HUDEP-2 (cell line): ENCODE results near the gene HAO2.
"Not testable (repeated sequence)": the region's sequence is repeated elsewhere in the genome, so short reads cannot be mapped to it uniquely, and the experiment has no call there.

ENCODE experiments used
- DNase-seq, 76 experiments: peaks; one replicate each; lab custom pipeline; 2025; ENCODE audit not compliant: unreplicated experiment in 76 of 76; lab: John Stamatoyannopoulos, UW

Gene HAO2

GRCh38 chr1:119341372-119341947 lies 27.1 kb upstream of the HAO2 start:
- no peak for DNase-seq

GRCh38 chr1:119345398-119345797 lies 23.2 kb upstream of the HAO2 start:
- no peak for DNase-seq

GRCh38 chr1:119347858-119348257 lies 20.7 kb upstream of the HAO2 start:
- no peak for DNase-seq

- no peak for DNase-seq
Observed at GRCh38 chr1:119348941-119349340, 19.6 kb upstream of the HAO2 start.

GRCh38 chr1:119350866-119351265 lies 17.7 kb upstream of the HAO2 start:
- not testable (repeated sequence) for DNase-seq

GRCh38 chr1:119351997-119352396 lies 16.6 kb upstream of the HAO2 start:
- DNase-seq, result no peak

GRCh38 chr1:119353836-119354235 lies 14.7 kb upstream of the HAO2 start:
- DNase-seq, result no peak

- no peak for DNase-seq
Observed at GRCh38 chr1:119358636-119359035, 9.9 kb upstream of the HAO2 start.

GRCh38 chr1:119359730-119360129 lies 8.9 kb upstream of the HAO2 start:
- DNase-seq, result no peak

- no peak for DNase-seq
Observed at GRCh38 chr1:119361205-119361604, 7.4 kb upstream of the HAO2 start.

GRCh38 chr1:119361620-119362344 lies 6.8 kb upstream of the HAO2 start:
- DNase-seq, result no peak

GRCh38 chr1:119363162-119363561 lies 5.4 kb upstream of the HAO2 start:
- DNase-seq, result no peak

GRCh38 chr1:119364640-119365039 lies 3.9 kb upstream of the HAO2 start:
- DNase-seq, result no peak

GRCh38 chr1:119366424-119366823 lies 2.2 kb upstream of the HAO2 start:
- no peak for DNase-seq

- DNase-seq, result peak in 2 of 76 experiments; percentile 1 to 12
Observed at GRCh38 chr1:119367432-119368124, 1.0 kb upstream of the HAO2 start.

- no peak for DNase-seq
Observed at GRCh38 chr1:119370748-119371147, 2.2 kb downstream of the HAO2 start.

GRCh38 chr1:119371815-119372214 lies 3.2 kb downstream of the HAO2 start:
- no peak for DNase-seq

- DNase-seq, result peak in 5 of 76 experiments; percentile 1 to 30 (median 3)
Observed at GRCh38 chr1:119372503-119373086, 4.0 kb downstream of the HAO2 start.

- DNase-seq, result no peak
Observed at GRCh38 chr1:119373465-119373864, 4.9 kb downstream of the HAO2 start.

- DNase-seq, result no peak
Observed at GRCh38 chr1:119374208-119374874, 5.8 kb downstream of the HAO2 start.

- no peak for DNase-seq
Observed at GRCh38 chr1:119375366-119375765, 6.8 kb downstream of the HAO2 start.
